Chondrocyte (in vitro differentiated cells): ENCODE results near the gene GRIK2. TPM values are rescaled to one million over a fixed set of nuclear protein-coding genes. Genes with fewer than 3 reads are reported as not detected.

Source experiments
- DNase-seq: peaks from one replicate; pipeline ENCODE4 v3.0.0; 2021; ENCODE audit warnings: mixed read lengths, low spot score
- H3K27ac Mint-ChIP-seq: one replicate; pipeline ENCODE4 v1.8.0; 2021; ENCODE audit warnings: mild to moderate bottlenecking, moderate library complexity, mixed read lengths; ENCODE audit not compliant: unreplicated experiment
- H3K27me3 Mint-ChIP-seq: 2 replicates; pipeline ENCODE4 v1.8.0; 2021; ENCODE audit warnings: low read depth, mixed read lengths
- H3K36me3 Mint-ChIP-seq: 2 replicates; pipeline ENCODE4 v1.8.0; 2021; ENCODE audit warnings: low read depth, mixed read lengths
- H3K4me1 Mint-ChIP-seq: 2 replicates; pipeline ENCODE4 v1.8.0; 2021; ENCODE audit warnings: low read depth, mild to moderate bottlenecking, mixed read lengths
- H3K4me3 Mint-ChIP-seq: one replicate; pipeline ENCODE4 v1.8.0; 2021; ENCODE audit warnings: mild to moderate bottlenecking, moderate library complexity, mixed read lengths; ENCODE audit not compliant: unreplicated experiment
- H3K9me3 Mint-ChIP-seq: 2 replicates; pipeline ENCODE4 v1.8.0; 2021; ENCODE audit warnings: low read depth, mixed read lengths
- total RNA-seq: library from RNA; stranded (reverse); gene quantifications from 3 replicates; pipeline ENCODE4 v1.2.1, GENCODE V29; 2021
- TF ChIP-seq, protein P1 (sequence below): fragments of 200-600 bp; sonication (generic); IDR thresholded peaks from 2 replicates; pipeline ENCODE4 v1.5.0; 2021; ENCODE audit warnings: antibody characterized with exemption, mild to moderate bottlenecking, moderate library complexity

The GRIK2 gene
- total RNA-seq, 1 donor from 2014 or later = 8.2 TPM

DNA sequence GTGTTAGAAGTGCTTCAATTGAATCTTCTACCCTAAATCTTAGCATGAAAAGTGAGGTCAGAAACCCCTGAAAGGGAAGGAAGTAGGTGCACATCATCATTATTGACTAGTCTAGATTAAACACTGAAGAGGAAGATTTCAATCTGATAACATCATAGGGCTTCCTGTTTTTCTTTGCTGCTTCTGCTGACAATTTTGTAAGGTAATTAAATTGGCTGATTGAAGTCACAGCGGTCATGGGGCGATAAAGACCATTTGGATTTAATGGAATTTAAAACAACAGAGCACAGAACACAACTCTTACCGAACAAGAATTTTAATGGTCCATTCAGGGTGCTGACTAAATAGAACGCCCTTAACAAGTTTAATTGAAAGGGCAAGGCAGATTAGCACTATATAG is 11.3 kb downstream of the GRIK2 start:
- Mint-ChIP-seq H3K4me3 (no peak overlapping the region), H3K36me3 (peaks cover 2% of the 10 kb centered on the region), H3K27ac (no peak overlapping the region), H3K27me3 (peaks cover 26% of the 10 kb centered on the region), H3K4me1 (peaks cover 17% of the 10 kb centered on the region), H3K9me3 (no peaks in the 10 kb centered on the region)
- TF ChIP-seq, protein P1, sequence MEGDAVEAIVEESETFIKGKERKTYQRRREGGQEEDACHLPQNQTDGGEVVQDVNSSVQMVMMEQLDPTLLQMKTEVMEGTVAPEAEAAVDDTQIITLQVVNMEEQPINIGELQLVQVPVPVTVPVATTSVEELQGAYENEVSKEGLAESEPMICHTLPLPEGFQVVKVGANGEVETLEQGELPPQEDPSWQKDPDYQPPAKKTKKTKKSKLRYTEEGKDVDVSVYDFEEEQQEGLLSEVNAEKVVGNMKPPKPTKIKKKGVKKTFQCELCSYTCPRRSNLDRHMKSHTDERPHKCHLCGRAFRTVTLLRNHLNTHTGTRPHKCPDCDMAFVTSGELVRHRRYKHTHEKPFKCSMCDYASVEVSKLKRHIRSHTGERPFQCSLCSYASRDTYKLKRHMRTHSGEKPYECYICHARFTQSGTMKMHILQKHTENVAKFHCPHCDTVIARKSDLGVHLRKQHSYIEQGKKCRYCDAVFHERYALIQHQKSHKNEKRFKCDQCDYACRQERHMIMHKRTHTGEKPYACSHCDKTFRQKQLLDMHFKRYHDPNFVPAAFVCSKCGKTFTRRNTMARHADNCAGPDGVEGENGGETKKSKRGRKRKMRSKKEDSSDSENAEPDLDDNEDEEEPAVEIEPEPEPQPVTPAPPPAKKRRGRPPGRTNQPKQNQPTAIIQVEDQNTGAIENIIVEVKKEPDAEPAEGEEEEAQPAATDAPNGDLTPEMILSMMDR = no peak
- DNase-seq = no peak

DNA sequence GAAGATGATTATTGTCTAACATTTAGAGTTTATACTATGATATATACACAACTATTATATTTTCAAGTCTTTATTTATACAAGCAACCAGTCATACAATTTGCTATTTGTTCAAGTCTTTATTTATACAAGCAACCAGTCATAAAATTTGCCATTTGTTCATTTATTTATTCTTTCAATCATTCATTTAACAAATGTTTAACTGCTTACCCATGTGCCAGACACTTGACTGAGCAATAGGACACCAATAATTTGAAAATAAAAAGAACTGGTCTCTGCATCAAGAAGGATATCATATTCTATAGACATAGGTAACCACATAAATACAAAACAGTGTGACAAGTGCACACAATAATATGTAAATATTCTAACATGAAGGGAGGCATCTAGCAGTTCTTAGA is 20.3 kb downstream of the GRIK2 start:
- Mint-ChIP-seq H3K27ac (no peak overlapping the region), H3K4me1 (no peaks in the 10 kb centered on the region), H3K9me3 (no peaks in the 10 kb centered on the region), H3K36me3 (no peaks in the 10 kb centered on the region), H3K4me3 (no peak overlapping the region), H3K27me3 (no peaks in the 10 kb centered on the region)
- TF ChIP-seq, protein P1 = no peak
- DNase-seq = no peak

DNA sequence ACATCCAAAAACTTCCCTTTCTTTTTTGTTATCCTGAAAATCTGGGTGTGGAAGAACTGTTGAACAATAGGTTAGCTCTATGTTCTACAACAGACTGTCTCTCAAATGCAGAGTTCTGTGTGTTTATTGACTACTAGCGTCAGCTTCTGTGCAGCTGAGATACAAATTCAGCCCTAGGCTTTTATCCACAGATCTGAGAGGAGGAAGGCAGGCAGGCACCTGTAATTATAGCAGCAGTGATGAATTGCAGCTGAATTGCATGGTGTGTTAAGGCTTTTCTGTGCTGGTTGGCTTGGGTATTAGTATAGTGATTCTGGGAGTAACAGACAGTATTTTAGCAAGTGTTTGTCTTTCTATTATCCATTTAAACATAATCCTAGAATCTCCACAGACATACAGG is 24.4 kb downstream of the GRIK2 start:
- DNase-seq = no peak
- TF ChIP-seq, protein P1 = no peak
- H3K27ac Mint-ChIP-seq = no peak overlapping the region
- H3K4me3 Mint-ChIP-seq = no peak overlapping the region
- H3K27me3 Mint-ChIP-seq = no peaks in the 10 kb centered on the region
- H3K36me3 Mint-ChIP-seq = no peaks in the 10 kb centered on the region
- H3K4me1 Mint-ChIP-seq = peaks cover 5% of the 10 kb centered on the region
- H3K9me3 Mint-ChIP-seq = no peaks in the 10 kb centered on the region

DNA sequence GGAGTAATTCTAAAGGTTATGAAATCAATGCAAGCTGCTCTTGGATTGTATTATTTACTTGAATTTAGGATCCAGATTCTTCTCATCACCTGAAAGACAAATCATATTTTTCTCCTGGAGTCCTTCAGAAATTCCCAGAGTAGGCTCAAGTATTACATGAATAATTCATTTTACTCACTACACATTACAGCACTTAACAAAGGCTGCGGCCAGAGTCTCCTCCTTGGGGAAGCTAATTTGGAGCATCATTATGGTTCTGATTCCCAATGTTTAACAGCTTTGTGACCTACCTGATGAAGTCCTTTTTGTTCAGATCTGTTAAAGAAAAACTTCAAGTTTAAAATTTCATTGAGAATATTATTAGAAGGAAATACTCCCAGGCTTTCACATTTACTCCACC is 28.7 kb downstream of the GRIK2 start:
- Mint-ChIP-seq H3K4me3 (no peak overlapping the region), H3K27me3 (no peaks in the 10 kb centered on the region), H3K9me3 (no peaks in the 10 kb centered on the region), H3K27ac (no peak overlapping the region), H3K4me1 (peaks cover 9% of the 10 kb centered on the region), H3K36me3 (peaks cover 1% of the 10 kb centered on the region)
- TF ChIP-seq, protein P1 = no peak
- no peak for DNase-seq

DNA sequence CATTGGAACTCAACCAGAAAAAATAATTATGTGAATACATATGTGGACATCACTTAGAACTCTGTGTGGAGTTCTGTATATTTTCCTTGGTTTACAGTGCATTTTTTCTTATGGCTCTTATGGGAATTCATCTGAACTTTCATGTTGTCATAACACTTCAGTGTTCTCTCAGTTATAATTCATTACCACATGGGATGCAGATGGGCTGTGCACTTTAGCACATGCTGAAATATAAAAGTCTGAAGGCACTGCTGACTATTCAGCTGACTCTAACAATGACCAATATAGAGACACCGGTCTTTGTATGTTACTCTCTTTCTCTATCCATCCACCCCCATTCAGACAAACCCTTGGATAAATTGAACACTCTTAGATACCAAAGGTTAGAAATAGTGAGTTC is 29.3 kb downstream of the GRIK2 start:
- Mint-ChIP-seq H3K4me3 (no peak overlapping the region), H3K9me3 (no peaks in the 10 kb centered on the region), H3K4me1 (peaks cover 9% of the 10 kb centered on the region), H3K27me3 (no peaks in the 10 kb centered on the region), H3K27ac (no peak overlapping the region), H3K36me3 (peaks cover 1% of the 10 kb centered on the region)
- DNase-seq = no peak
- TF ChIP-seq, protein P1 = no peak
